Vagina (tissue), 2 donors: ENCODE data around the gene BLVRB. TPM values are rescaled to one million over a fixed set of nuclear protein-coding genes. Genes with fewer than 3 reads are reported as not detected.

Experiments
- DNase-seq, 2 donors: peaks; one replicate each; pipeline ENCODE4 v3.0.0-alpha.2; 2017; ENCODE audit errors: extremely low spot score in 2 of 2
- H3K27ac ChIP-seq: fragments of 200-600 bp; sonication (generic); one replicate; pipeline ENCODE4 v1.5.1; 2019
- H3K27me3 ChIP-seq: fragments of 200-600 bp; sonication (generic); one replicate; pipeline ENCODE4 v1.5.1; 2019
- H3K36me3 ChIP-seq, 2 donors: fragments of 200-600 bp; sonication (generic); one replicate each; pipeline ENCODE4 v1.5.1; 2017 to 2019
- H3K4me1 ChIP-seq: fragments of 200-600 bp; sonication (generic); one replicate; pipeline ENCODE4 v1.5.1; 2019
- H3K4me3 ChIP-seq, 2 donors: fragments of 200-600 bp; sonication (generic); 1 replicate in 1 of 2; 2 replicates in 1 of 2; pipeline ENCODE4 v1.5.1; 2016 to 2019
- H3K9me3 ChIP-seq: fragments of 200-600 bp; sonication (generic); one replicate; pipeline ENCODE4 v1.5.1; 2019
- CTCF ChIP-seq, 3 experiments: fragments of 450-650 bp in 2 of 3; fragments of 200-600 bp in 1 of 3; sonication (generic) in 1 of 3; IDR thresholded peaks; one replicate each; pipeline ENCODE4 v1.5.1; 2017 to 2019; ENCODE audit warnings: antibody characterized with exemption in 3 of 3, mild to moderate bottlenecking in 2 of 3, moderate library complexity in 2 of 3
- POLR2A ChIP-seq, 2 donors: fragments of 450-650 bp; IDR thresholded peaks; one replicate each; pipeline ENCODE4 v1.6.1; 2017; ENCODE audit warnings: antibody characterized with exemption in 2 of 2, mild to moderate bottlenecking in 2 of 2, moderate library complexity in 2 of 2
- POLR2AphosphoS5 ChIP-seq, 2 donors: sonication (generic); formaldehyde crosslinking; IDR thresholded peaks; one replicate each; pipeline ENCODE4 v1.9.0; 2017; ENCODE audit warnings: antibody characterized with exemption in 2 of 2, mild to moderate bottlenecking in 2 of 2, low read depth in 1 of 2; ENCODE audit not compliant: insufficient read depth in 1 of 2
- intact Hi-C: fragments of 100-400 bp; cut with DNase I; formaldehyde crosslinking; loops from one replicate; pipeline ENCODE4 v1.15.1; 2023
- total RNA-seq: library from RNA; depleted of rRNA; stranded (reverse); fragments of >200 nt; gene quantifications from one replicate; pipeline ENCODE4 v1.2.3, GENCODE V29; 2016

BLVRB gene
- total RNA-seq, 1 donor from 2014 or later, result 357 TPM

GRCh38 chr19:40425450-40426287, 39.9 kb downstream of the BLVRB start, which contains the start of gene SERTAD1:
Gene SERTAD1, minus strand, starts transcription at chr19:40425992. Its CDS starts 2,446 bp downstream, at chr19:40423546.
- Histone ChIP-seq H3K9me3 (no peaks in the 10 kb centered on the region), H3K27ac (peak within 1 kb of the TSS; percentile 99), H3K4me1 (peaks cover 47% of the 10 kb centered on the region), H3K4me3 (peak within 1 kb of the TSS; percentile 63 to 87), H3K27me3 (no peaks in the 10 kb centered on the region), H3K36me3 (peaks cover 0 to 10% of the 10 kb centered on the region in 2 donors)
- intact Hi-C loops, result no loop called here
- DNase-seq, result peak; percentile 99 to 100
- TF ChIP-seq POLR2A (IDR thresholded peaks at IDR 0.05), result peak; percentile 78 to 98
- TF ChIP-seq POLR2AphosphoS5 (IDR thresholded peaks at IDR 0.05; ENCODE audit: insufficient read depth in 1 of 2, low read depth in 1 of 2), result peak; percentile 97 to 100
- peak; percentile 53 to 99 (median 65) for TF ChIP-seq CTCF (IDR thresholded peaks at IDR 0.05)

- intact Hi-C loops, result no loop called here
- H3K9me3 ChIP-seq, result no peaks in the 10 kb centered on the region
- H3K4me3 ChIP-seq, result peak overlapping the region; percentile 63 to 87
- H3K4me1 ChIP-seq, result peaks cover 47% of the 10 kb centered on the region
- H3K27me3 ChIP-seq, result no peaks in the 10 kb centered on the region
- no peak for TF ChIP-seq POLR2A (IDR thresholded peaks at IDR 0.05)
- TF ChIP-seq CTCF (IDR thresholded peaks at IDR 0.05), result no peak
- TF ChIP-seq POLR2AphosphoS5 (IDR thresholded peaks at IDR 0.05; ENCODE audit: insufficient read depth in 1 of 2, low read depth in 1 of 2), result no peak
- peaks cover 0 to 10% of the 10 kb centered on the region in 2 donors for H3K36me3 ChIP-seq
- H3K27ac ChIP-seq, result peak overlapping the region; percentile 99
- DNase-seq, result peak in 1 of 2 donors; percentile 84
Measured at GRCh38 chr19:40424637-40425449, 40.7 kb downstream of the BLVRB start.

- TF ChIP-seq POLR2AphosphoS5 (IDR thresholded peaks at IDR 0.05; ENCODE audit: insufficient read depth in 1 of 2, low read depth in 1 of 2), result no peak
- no peaks in the 10 kb centered on the region for H3K27me3 ChIP-seq
- peak overlapping the region; percentile 99 for H3K27ac ChIP-seq
- DNase-seq, result no peak
- no peaks in the 10 kb centered on the region for H3K9me3 ChIP-seq
- intact Hi-C loops, result no loop called here
- H3K4me1 ChIP-seq, result peaks cover 47% of the 10 kb centered on the region
- peak overlapping the region in 1 of 2 donors; percentile 87 for H3K4me3 ChIP-seq
- H3K36me3 ChIP-seq, result peaks cover 0 to 10% of the 10 kb centered on the region in 2 donors
Measured at GRCh38 chr19:40423938-40424337, 41.6 kb downstream of the BLVRB start.

- DNase-seq, result peak in 1 of 2 donors; percentile 85
- Histone ChIP-seq H3K27ac (peak overlapping the region; percentile 93), H3K9me3 (no peaks in the 10 kb centered on the region), H3K27me3 (no peaks in the 10 kb centered on the region), H3K4me1 (peaks cover 47% of the 10 kb centered on the region), H3K4me3 (no peak overlapping the region), H3K36me3 (peaks cover 0 to 10% of the 10 kb centered on the region in 2 donors)
- intact Hi-C loops, result no loop called here
- TF ChIP-seq CTCF (IDR thresholded peaks at IDR 0.05), result no peak
- TF ChIP-seq POLR2AphosphoS5 (IDR thresholded peaks at IDR 0.05; ENCODE audit: insufficient read depth in 1 of 2, low read depth in 1 of 2), result no peak
- no peak for TF ChIP-seq POLR2A (IDR thresholded peaks at IDR 0.05)
Measured at GRCh38 chr19:40422748-40423566, 42.6 kb downstream of the BLVRB start.
